Stimulated activated CD4-positive, alpha-beta T cell treated with anti-CD3 and anti-CD28 coated beads, Interleukin-1b, Interleukin-23, amount 100 ng/mL, for 24 hours (primary cell): ENCODE data around the gene SPRED2.
A peak's percentile ranks its signal among the peaks of the same experiment; 100 is the strongest.

Experiments
- DNase-seq, 4 experiments: peaks; one replicate each; pipeline ENCODE4 v3.0.0-alpha.2; 2020; ENCODE audit warnings: low read depth in 4 of 4, low spot score in 1 of 4

SPRED2 gene

GRCh38 chr2:65316072-65316471 is 116.3 kb downstream of the SPRED2 start:
- no peak for DNase-seq

- DNase-seq: no peak
Measured at GRCh38 chr2:65314801-65315441, 117.5 kb downstream of the SPRED2 start.

GRCh38 chr2:65313954-65314256 is 118.5 kb downstream of the SPRED2 start:
- no peak for DNase-seq

- DNase-seq: no peak
Measured at GRCh38 chr2:65313126-65313953, 119.1 kb downstream of the SPRED2 start.

GRCh38 chr2:65311596-65311995 is 120.8 kb downstream of the SPRED2 start:
- DNase-seq: no peak

- no peak for DNase-seq
Measured at GRCh38 chr2:65311049-65311448, 121.3 kb downstream of the SPRED2 start.

- DNase-seq: no peak
Measured at GRCh38 chr2:65309699-65310098, 122.7 kb downstream of the SPRED2 start.

- no peak for DNase-seq
Measured at GRCh38 chr2:65305934-65306333, 126.5 kb downstream of the SPRED2 start.

- DNase-seq: peak; percentile 36 to 65 (median 47)
Measured at GRCh38 chr2:65300761-65301711, 131.4 kb downstream of the SPRED2 start.

- DNase-seq: no peak
Measured at GRCh38 chr2:65300134-65300760, 132.2 kb downstream of the SPRED2 start.

- DNase-seq: peak; percentile 26 to 54 (median 34)
Measured at GRCh38 chr2:65299246-65299645, 133.2 kb downstream of the SPRED2 start.

GRCh38 chr2:65298089-65298488 is 134.3 kb downstream of the SPRED2 start:
- DNase-seq: no peak

GRCh38 chr2:65297544-65297943 is 134.9 kb downstream of the SPRED2 start:
- no peak for DNase-seq

- no peak for DNase-seq
Measured at GRCh38 chr2:65296971-65297370, 135.4 kb downstream of the SPRED2 start.

- no peak for DNase-seq
Measured at GRCh38 chr2:65294701-65295100, 137.7 kb downstream of the SPRED2 start.

- DNase-seq: no peak
Measured at GRCh38 chr2:65294136-65294535, 138.3 kb downstream of the SPRED2 start.

GRCh38 chr2:65293376-65293775 is 139.0 kb downstream of the SPRED2 start:
- DNase-seq: no peak

- no peak for DNase-seq
Measured at GRCh38 chr2:65292461-65293011, 139.9 kb downstream of the SPRED2 start.

GRCh38 chr2:65292106-65292400 is 140.3 kb downstream of the SPRED2 start:
- no peak for DNase-seq

GRCh38 chr2:65291216-65292105 is 140.9 kb downstream of the SPRED2 start:
- no peak for DNase-seq
